Liver (tissue), 9 donors: ENCODE measurements around the gene ARHGEF28. TPM values are rescaled to one million over a fixed set of nuclear protein-coding genes. Genes with fewer than 3 reads are reported as not detected.

Experiments
- DNase-seq: peaks from one replicate; pipeline ENCODE4 v3.0.0-alpha.2; 2017; ENCODE audit warnings: low spot score
- H3K27ac ChIP-seq, 2 donors: one replicate each; pipeline ENCODE4 v1.7.0; 2013; ENCODE audit warnings: inconsistent platforms in 2 of 2, low read length in 2 of 2, control low read depth in 1 of 2, low read depth in 1 of 2, mild to moderate bottlenecking in 1 of 2
- H3K27me3 ChIP-seq, 4 donors: one replicate each; pipeline versions ENCODE4 v1.6.1 to v1.7.0; 2013; ENCODE audit warnings: low read length in 3 of 4, inconsistent platforms in 1 of 4, mild to moderate bottlenecking in 1 of 4, moderate library complexity in 1 of 4; ENCODE audit not compliant: control insufficient read depth in 4 of 4, insufficient read depth in 4 of 4
- H3K36me3 ChIP-seq, 4 donors: one replicate each; pipeline versions ENCODE4 v1.6.1 to v1.7.0; 2013; ENCODE audit warnings: low read length in 3 of 4, mild to moderate bottlenecking in 3 of 4, low read depth in 1 of 4, moderate library complexity in 1 of 4; ENCODE audit not compliant: control insufficient read depth in 4 of 4, insufficient read depth in 3 of 4
- H3K4me1 ChIP-seq, 4 donors: one replicate each; pipeline versions ENCODE4 v1.6.1 to v1.7.0; 2013; ENCODE audit warnings: low read length in 3 of 4, mild to moderate bottlenecking in 3 of 4, moderate library complexity in 1 of 4; ENCODE audit not compliant: control insufficient read depth in 4 of 4, insufficient read depth in 4 of 4
- H3K4me3 ChIP-seq, 3 donors: one replicate each; pipeline versions ENCODE4 v1.6.1 to v1.7.0; 2013; ENCODE audit warnings: low read length in 3 of 3, control low read depth in 1 of 3, low read depth in 1 of 3, mild to moderate bottlenecking in 1 of 3
- H3K9ac ChIP-seq, 2 donors: one replicate each; pipeline ENCODE4 v1.7.0; 2013; ENCODE audit warnings: low read length in 2 of 2, mild to moderate bottlenecking in 2 of 2, moderate library complexity in 2 of 2, control low read depth in 1 of 2, low read depth in 1 of 2
- H3K9me3 ChIP-seq, 4 donors: one replicate each; pipeline versions ENCODE4 v1.6.1 to v1.7.0; 2013; ENCODE audit warnings: low read length in 3 of 4; ENCODE audit not compliant: control insufficient read depth in 4 of 4
- FOXA1 ChIP-seq: IDR thresholded peaks from 2 replicates; pipeline ENCODE4 v1.6.1; 2016; ENCODE audit warnings: antibody characterized with exemption
- GABPA ChIP-seq, 2 donors: IDR thresholded peaks in 1 of 2; conservative IDR thresholded peaks in 1 of 2; 2 replicates each; pipeline ENCODE4 v1.6.1; 2016; ENCODE audit warnings: antibody characterized with exemption in 2 of 2, mild to moderate bottlenecking in 1 of 2, moderate library complexity in 1 of 2
- HNF4A ChIP-seq, 2 donors: conservative IDR thresholded peaks; 2 replicates each; pipeline ENCODE4 v1.6.1; 2016; ENCODE audit warnings: antibody characterized with exemption in 2 of 2, mild to moderate bottlenecking in 2 of 2
- HNF4G ChIP-seq: IDR thresholded peaks from 2 replicates; pipeline ENCODE4 v1.6.1; 2016; ENCODE audit warnings: antibody characterized with exemption
- JUND ChIP-seq, 2 donors: IDR thresholded peaks; 2 replicates each; pipeline ENCODE4 v1.6.1; 2016; ENCODE audit warnings: antibody characterized with exemption in 2 of 2
- NR2F2 ChIP-seq: IDR thresholded peaks from 2 replicates; pipeline ENCODE4 v1.6.1; 2016; ENCODE audit warnings: antibody characterized with exemption
- RAD21 ChIP-seq, 2 donors: IDR thresholded peaks; 2 replicates each; pipeline ENCODE4 v1.6.1; 2016; ENCODE audit warnings: antibody characterized with exemption in 2 of 2, mild to moderate bottlenecking in 2 of 2
- REST ChIP-seq: IDR thresholded peaks from 2 replicates; pipeline ENCODE4 v1.6.1; 2016; ENCODE audit warnings: antibody characterized with exemption, mild to moderate bottlenecking
- RXRA ChIP-seq, 2 donors: IDR thresholded peaks; 2 replicates each; pipeline ENCODE4 v1.6.1; 2017 to 2018; ENCODE audit warnings: antibody characterized with exemption in 2 of 2, mild to moderate bottlenecking in 1 of 2
- WGBS: extraction: QIAGEN DNeasy Blood & Tissue Kit; methylation state at CpG from one replicate; pipeline ENCODE4 v1.1.7; 2013; 5-methylcytosine and 5-hydroxymethylcytosine counted together
- polyA plus RNA-seq, 2 donors: library from polyadenylated mRNA; stranded (reverse) in 1 of 2; unstranded in 1 of 2; fragments of 200-250 nt in 1 of 2; fragments of >200 nt in 1 of 2; fragmentation: Nextera tagmentation in 1 of 2; extraction: Ambion mirVana in 1 of 2; gene quantifications; one replicate each; pipeline versions ENCODE4 v1.2.1 to v1.2.3, GENCODE V29; 2013 to 2015
- total RNA-seq, 2 donors: library from RNA; depleted of rRNA; stranded (reverse); fragments of >200 nt; gene quantifications; one replicate each; pipeline ENCODE4 v1.2.3, GENCODE V29; 2014
- TF ChIP-seq, protein P1 (sequence below): IDR thresholded peaks from 2 replicates; pipeline ENCODE4 v1.6.1; 2016; ENCODE audit warnings: antibody characterized with exemption
- TF ChIP-seq, protein P2 (sequence below): fragments of 150-350 bp; IDR thresholded peaks from 2 replicates; pipeline ENCODE4 v1.5.1; 2017; ENCODE audit warnings: improper control_type of control experiment, low read depth, low read length; ENCODE audit not compliant: missing input control
- TF ChIP-seq, protein P3 (sequence below): IDR thresholded peaks from 2 replicates; pipeline ENCODE4 v1.6.1; 2016; ENCODE audit warnings: antibody characterized with exemption
- TF ChIP-seq, protein P4 (sequence below): IDR thresholded peaks from 2 replicates; pipeline ENCODE4 v1.6.1; 2016; ENCODE audit warnings: antibody characterized with exemption
- donor health status: healthy.
- donor health status: healthy.
- donor health status: healthy.
- donor health status: healthy.
- donor health status: healthy.

ARHGEF28 gene
- total and polyA plus RNA-seq, 4 donors: 1.6 to 13.9 (median 3.6) TPM

DNA sequence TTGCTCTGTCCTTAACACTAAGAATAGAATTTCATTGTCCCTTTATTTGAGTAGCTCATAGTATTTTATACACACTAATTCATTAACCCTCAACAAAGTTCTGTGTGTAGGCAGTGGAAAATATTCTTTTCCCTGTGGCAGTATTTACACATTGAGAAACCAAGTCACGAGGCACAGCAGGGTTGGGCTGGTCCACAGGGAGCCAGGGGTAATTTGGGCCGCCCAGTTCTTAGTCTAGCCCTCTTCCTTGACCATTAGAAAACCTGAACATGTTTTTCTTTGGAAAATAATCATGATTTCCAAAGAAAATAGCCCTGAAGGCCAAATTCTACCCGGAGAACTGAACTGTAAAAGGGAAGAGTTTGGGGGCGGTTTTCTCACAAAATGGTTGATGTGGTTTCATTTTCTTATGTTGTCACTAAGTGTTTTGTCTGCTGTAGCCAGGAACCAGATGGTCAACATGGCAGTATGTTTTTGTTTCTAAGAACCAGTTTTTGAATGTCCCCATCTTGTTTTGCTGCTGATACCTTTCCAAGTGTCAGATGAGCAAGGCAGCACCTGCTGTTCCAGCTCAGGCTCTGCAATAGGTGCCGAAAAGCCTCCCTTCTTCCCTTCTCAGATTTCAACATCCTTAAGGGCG lies 29.6 kb downstream of the ARHGEF28 start:
- no peaks in the 10 kb centered on the region for H3K27me3 ChIP-seq
- no peaks in the 10 kb centered on the region for H3K9me3 ChIP-seq
- TF ChIP-seq FOXA1: no peak
- TF ChIP-seq HNF4G: no peak
- TF ChIP-seq, protein P1, sequence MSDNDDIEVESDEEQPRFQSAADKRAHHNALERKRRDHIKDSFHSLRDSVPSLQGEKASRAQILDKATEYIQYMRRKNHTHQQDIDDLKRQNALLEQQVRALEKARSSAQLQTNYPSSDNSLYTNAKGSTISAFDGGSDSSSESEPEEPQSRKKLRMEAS: no peak
- TF ChIP-seq, protein P2, sequence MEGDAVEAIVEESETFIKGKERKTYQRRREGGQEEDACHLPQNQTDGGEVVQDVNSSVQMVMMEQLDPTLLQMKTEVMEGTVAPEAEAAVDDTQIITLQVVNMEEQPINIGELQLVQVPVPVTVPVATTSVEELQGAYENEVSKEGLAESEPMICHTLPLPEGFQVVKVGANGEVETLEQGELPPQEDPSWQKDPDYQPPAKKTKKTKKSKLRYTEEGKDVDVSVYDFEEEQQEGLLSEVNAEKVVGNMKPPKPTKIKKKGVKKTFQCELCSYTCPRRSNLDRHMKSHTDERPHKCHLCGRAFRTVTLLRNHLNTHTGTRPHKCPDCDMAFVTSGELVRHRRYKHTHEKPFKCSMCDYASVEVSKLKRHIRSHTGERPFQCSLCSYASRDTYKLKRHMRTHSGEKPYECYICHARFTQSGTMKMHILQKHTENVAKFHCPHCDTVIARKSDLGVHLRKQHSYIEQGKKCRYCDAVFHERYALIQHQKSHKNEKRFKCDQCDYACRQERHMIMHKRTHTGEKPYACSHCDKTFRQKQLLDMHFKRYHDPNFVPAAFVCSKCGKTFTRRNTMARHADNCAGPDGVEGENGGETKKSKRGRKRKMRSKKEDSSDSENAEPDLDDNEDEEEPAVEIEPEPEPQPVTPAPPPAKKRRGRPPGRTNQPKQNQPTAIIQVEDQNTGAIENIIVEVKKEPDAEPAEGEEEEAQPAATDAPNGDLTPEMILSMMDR: no peak
- no peak for TF ChIP-seq NR2F2
- TF ChIP-seq JUND (IDR thresholded peaks at IDR 0.05): no peak
- no peak for TF ChIP-seq HNF4A (conservative IDR thresholded peaks at IDR 0.05)
- no peak overlapping the region for H3K4me3 ChIP-seq
- H3K27ac ChIP-seq: no peak overlapping the region
- no peak for DNase-seq
- 88% methylated on average over 6 of the region's 6 CpGs for WGBS
- peaks cover 2 to 11% (median 8%) of the 10 kb centered on the region in 4 donors for H3K4me1 ChIP-seq
- no peaks in the 10 kb centered on the region for H3K36me3 ChIP-seq
- H3K9ac ChIP-seq: no peak overlapping the region

DNA sequence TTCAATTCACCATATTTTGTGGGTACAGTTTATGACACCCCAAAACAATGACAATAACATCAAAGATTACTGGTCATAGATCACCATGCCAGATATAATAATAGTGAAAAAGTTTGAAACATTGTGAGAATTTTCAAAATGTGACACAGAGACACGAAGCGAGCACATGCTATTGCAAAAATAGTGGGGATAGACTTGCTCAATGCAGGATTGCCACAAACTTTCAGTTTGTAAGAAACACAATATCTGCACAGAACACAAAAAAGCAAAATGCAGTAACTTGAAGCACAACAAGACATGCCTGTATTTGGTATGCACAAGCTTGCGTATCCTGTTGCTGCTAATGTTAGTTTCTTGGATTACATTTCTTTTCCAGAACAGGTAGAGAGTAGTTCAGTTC lies 35.8 kb downstream of the ARHGEF28 start:
- DNase-seq: no peak
- peak overlapping the region; percentile 7 to 71 for H3K27ac ChIP-seq
- H3K9ac ChIP-seq: no peak overlapping the region
- TF ChIP-seq, protein P3, sequence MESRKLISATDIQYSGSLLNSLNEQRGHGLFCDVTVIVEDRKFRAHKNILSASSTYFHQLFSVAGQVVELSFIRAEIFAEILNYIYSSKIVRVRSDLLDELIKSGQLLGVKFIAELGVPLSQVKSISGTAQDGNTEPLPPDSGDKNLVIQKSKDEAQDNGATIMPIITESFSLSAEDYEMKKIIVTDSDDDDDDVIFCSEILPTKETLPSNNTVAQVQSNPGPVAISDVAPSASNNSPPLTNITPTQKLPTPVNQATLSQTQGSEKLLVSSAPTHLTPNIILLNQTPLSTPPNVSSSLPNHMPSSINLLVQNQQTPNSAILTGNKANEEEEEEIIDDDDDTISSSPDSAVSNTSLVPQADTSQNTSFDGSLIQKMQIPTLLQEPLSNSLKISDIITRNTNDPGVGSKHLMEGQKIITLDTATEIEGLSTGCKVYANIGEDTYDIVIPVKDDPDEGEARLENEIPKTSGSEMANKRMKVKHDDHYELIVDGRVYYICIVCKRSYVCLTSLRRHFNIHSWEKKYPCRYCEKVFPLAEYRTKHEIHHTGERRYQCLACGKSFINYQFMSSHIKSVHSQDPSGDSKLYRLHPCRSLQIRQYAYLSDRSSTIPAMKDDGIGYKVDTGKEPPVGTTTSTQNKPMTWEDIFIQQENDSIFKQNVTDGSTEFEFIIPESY: no peak
- TF ChIP-seq GABPA (IDR thresholded peaks at IDR 0.05 in 1 of 2, conservative IDR thresholded peaks at IDR 0.05 in 1 of 2) (no peak), RXRA (IDR thresholded peaks at IDR 0.05) (peak in 1 of 2 donors; percentile 15), REST (no peak), RAD21 (IDR thresholded peaks at IDR 0.05) (no peak), HNF4A (conservative IDR thresholded peaks at IDR 0.05) (peak in 1 of 2 donors; percentile 34), NR2F2 (no peak), FOXA1 (no peak)
- TF ChIP-seq, protein P1: peak; percentile 55
- TF ChIP-seq, protein P4, sequence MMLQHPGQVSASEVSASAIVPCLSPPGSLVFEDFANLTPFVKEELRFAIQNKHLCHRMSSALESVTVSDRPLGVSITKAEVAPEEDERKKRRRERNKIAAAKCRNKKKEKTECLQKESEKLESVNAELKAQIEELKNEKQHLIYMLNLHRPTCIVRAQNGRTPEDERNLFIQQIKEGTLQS: no peak
- TF ChIP-seq, protein P2: no peak
- 58% methylated on average over 3 of the region's 3 CpGs for WGBS
- H3K36me3 ChIP-seq: no peaks in the 10 kb centered on the region
- H3K4me1 ChIP-seq: peaks cover 2 to 33% (median 22%) of the 10 kb centered on the region in 4 donors
- no peaks in the 10 kb centered on the region for H3K27me3 ChIP-seq
- no peaks in the 10 kb centered on the region for H3K9me3 ChIP-seq
- H3K4me3 ChIP-seq: no peak overlapping the region
